ENCODE measurements around the gene GOLGA6A. TPM values are rescaled to one million over a fixed set of nuclear protein-coding genes. Genes with fewer than 3 reads are reported as not detected.

The GOLGA6A gene
- total and polyA plus RNA-seq, 2 of the 13 experiments (the other 11 are each of a cell fraction or from before 2014, with no cell fraction given) = 0.04 to 0.22 TPM

DNA sequence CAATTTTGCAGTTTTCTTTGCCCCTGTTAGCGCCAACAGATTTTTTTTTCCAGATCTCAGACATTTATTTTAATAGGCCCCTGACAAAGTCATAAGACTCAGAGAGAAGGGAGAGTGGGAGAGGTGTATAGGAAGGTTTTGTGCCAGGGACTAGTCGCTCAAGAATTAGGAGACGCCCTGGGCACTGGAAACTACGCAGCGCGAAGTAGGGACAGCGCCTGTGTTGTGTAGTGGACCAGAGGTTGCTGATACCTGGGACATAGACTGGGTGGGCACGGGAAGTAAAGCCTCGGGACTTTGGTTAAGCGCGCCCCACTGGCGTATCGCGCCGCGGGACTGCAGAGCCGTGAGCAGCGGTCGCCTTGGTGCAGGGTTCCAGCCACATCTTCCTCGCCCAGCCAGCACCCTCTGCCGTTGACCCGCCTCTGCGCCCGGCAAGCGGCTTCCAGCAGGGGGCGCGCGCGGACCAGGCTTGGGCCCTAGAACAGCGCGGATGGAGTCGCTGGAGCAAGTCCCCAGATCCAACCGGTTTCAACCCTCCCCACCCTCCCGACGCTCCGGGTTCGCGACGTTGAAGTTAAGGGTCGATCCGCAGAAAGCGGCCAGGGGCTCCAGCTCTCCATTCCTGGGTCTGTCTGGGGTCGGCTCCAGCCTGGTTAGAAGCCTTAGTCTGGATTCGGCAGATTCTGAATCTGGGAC, 45.1 kb upstream of the GOLGA6A start (continued):
- no peak for TF ChIP-seq ZNF646 (CRISPR knock-in tag; IDR thresholded peaks at IDR 0.05)
- TF ChIP-seq, protein P1, sequence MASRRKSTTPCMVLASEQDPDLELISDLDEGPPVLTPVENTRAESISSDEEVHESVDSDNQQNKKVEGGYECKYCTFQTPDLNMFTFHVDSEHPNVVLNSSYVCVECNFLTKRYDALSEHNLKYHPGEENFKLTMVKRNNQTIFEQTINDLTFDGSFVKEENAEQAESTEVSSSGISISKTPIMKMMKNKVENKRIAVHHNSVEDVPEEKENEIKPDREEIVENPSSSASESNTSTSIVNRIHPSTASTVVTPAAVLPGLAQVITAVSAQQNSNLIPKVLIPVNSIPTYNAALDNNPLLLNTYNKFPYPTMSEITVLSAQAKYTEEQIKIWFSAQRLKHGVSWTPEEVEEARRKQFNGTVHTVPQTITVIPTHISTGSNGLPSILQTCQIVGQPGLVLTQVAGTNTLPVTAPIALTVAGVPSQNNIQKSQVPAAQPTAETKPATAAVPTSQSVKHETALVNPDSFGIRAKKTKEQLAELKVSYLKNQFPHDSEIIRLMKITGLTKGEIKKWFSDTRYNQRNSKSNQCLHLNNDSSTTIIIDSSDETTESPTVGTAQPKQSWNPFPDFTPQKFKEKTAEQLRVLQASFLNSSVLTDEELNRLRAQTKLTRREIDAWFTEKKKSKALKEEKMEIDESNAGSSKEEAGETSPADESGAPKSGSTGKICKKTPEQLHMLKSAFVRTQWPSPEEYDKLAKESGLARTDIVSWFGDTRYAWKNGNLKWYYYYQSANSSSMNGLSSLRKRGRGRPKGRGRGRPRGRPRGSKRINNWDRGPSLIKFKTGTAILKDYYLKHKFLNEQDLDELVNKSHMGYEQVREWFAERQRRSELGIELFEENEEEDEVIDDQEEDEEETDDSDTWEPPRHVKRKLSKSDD (CRISPR knock-in tag; IDR thresholded peaks at IDR 0.05; ENCODE audit: low read depth) = no peak
- no peak for TF ChIP-seq PBX2 (CRISPR knock-in tag; IDR thresholded peaks at IDR 0.05)
- no peak for TF ChIP-seq ZNF776 (CRISPR knock-in tag; IDR thresholded peaks at IDR 0.05)
- TF ChIP-seq TSC22D2 (CRISPR knock-in tag; IDR thresholded peaks at IDR 0.05; ENCODE audit: borderline replicate concordance) = peak; percentile 51; the same call in 1 of the 2 replicates
- TF ChIP-seq NFKBIZ (CRISPR knock-in tag; IDR thresholded peaks at IDR 0.05) = no peak
- peak; percentile 31; the same call in 1 of the 2 replicates for TF ChIP-seq ZNF121 (CRISPR knock-in tag; IDR thresholded peaks at IDR 0.05)
- no peak for TF ChIP-seq CREM (IDR thresholded peaks at IDR 0.05)
- TF ChIP-seq CREM (CRISPR knock-in tag; IDR thresholded peaks at IDR 0.05) = no peak
- no peak for TF ChIP-seq ZNF589 (CRISPR knock-in tag; conservative IDR thresholded peaks at IDR 0.05)
- no peak for TF ChIP-seq REPIN1 (CRISPR knock-in tag; IDR thresholded peaks at IDR 0.05; ENCODE audit: borderline replicate concordance, low read depth)
- TF ChIP-seq ZFP36L1 (CRISPR knock-in tag; IDR thresholded peaks at IDR 0.05) = no peak
- TF ChIP-seq U2AF1 (optimal IDR thresholded peaks at IDR 0.05; ENCODE audit: low read depth, low read length) = no peak
- TF ChIP-seq, protein P2, sequence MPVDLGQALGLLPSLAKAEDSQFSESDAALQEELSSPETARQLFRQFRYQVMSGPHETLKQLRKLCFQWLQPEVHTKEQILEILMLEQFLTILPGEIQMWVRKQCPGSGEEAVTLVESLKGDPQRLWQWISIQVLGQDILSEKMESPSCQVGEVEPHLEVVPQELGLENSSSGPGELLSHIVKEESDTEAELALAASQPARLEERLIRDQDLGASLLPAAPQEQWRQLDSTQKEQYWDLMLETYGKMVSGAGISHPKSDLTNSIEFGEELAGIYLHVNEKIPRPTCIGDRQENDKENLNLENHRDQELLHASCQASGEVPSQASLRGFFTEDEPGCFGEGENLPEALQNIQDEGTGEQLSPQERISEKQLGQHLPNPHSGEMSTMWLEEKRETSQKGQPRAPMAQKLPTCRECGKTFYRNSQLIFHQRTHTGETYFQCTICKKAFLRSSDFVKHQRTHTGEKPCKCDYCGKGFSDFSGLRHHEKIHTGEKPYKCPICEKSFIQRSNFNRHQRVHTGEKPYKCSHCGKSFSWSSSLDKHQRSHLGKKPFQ (CRISPR knock-in tag; IDR thresholded peaks at IDR 0.05; ENCODE audit: insufficient replicate concordance) = no peak
- no peak for TF ChIP-seq ZNF232 (CRISPR knock-in tag; IDR thresholded peaks at IDR 0.05; ENCODE audit: borderline replicate concordance)

Data from HepG2 (cell line).